HCT116 (cell line): ENCODE data around the gene TRIM50. TPM values are rescaled to one million over a fixed set of nuclear protein-coding genes. Genes with fewer than 3 reads are reported as not detected.
A peak's percentile ranks its signal among the peaks of the same experiment; 100 is the strongest.

Source experiments
- ATAC-seq: fragments of 200-7000 bp; cut with Tn5 transposase; 2 replicates; pipeline ENCODE4 v1.9.1; 2020; ENCODE audit warnings: mild to moderate bottlenecking, moderate library complexity
- BruUV-seq: library from RNA; stranded (reverse); fragments of 400-500 nt; replicated peaks from 2 replicates; lab custom pipeline; 2021; lab: Mats Ljungman, UMichigan
- CTCF ChIA-PET: fragments of 300-600 bp; sonication (Branson Sonifier 250); formaldehyde crosslinking; loops from one replicate; lab custom pipeline; 2021; ENCODE audit warnings: antibody characterized with exemption; lab: Charles Lee
- POLR2A ChIA-PET: fragments of 300-600, 350-600 bp; sonication (Branson Sonifier 250); formaldehyde crosslinking; loops from one replicate; lab custom pipeline; 2021; ENCODE audit warnings: antibody characterized with exemption; lab: Charles Lee
- RAD21 ChIA-PET, 2 experiments: fragments of 300-600 bp; sonication (Branson Sonifier 250); formaldehyde crosslinking; loops; one replicate each; lab custom pipeline; 2023; ENCODE audit warnings: low total read pairs in 2 of 2; ENCODE audit not compliant: uncharacterized antibody in 2 of 2, unreplicated experiment in 2 of 2, low non-redundant PET in 1 of 2; lab: Charles Lee
- DNase-seq: peaks from one replicate; pipeline ENCODE4 v3.0.0-alpha.2; 2010; ENCODE audit warnings: low read depth, low spot score
- H2AFZ ChIP-seq: fragments of 200-600 bp; shearing (Covaris generic), sonication (generic); 2 replicates; pipeline ENCODE4 v1.6.1; 2017; ENCODE audit warnings: low read depth, mixed run types, mixed read lengths, antibody characterized with exemption, low read length; ENCODE audit not compliant: poor library complexity, severe bottlenecking
- H3K27ac ChIP-seq: 2 replicates; pipeline ENCODE4 v1.5.1; 2012; ENCODE audit warnings: low read depth, low read length
- H3K27me3 ChIP-seq: fragments of 200-600 bp; sonication (generic); 2 replicates; pipeline ENCODE4 v1.6.1; 2016; ENCODE audit warnings: mixed run types, low read length, mixed read lengths; ENCODE audit not compliant: insufficient read depth
- H3K36me3 ChIP-seq, 2 experiments: fragments of 200-500 bp in 1 of 2; fragments of 200-600 bp in 1 of 2; sonication (Bioruptor generic) in 1 of 2; sonication (generic) in 1 of 2; 2 replicates each; pipeline versions ENCODE4 v1.5.1 to v1.6.1; 2014 to 2016; ENCODE audit warnings: low read length in 2 of 2, inconsistent platforms in 1 of 2, mixed read lengths in 1 of 2, mixed run types in 1 of 2; ENCODE audit not compliant: insufficient read depth in 2 of 2, control insufficient read depth in 1 of 2
- H3K4me1 ChIP-seq, 2 experiments: fragments of 200-600 bp in 1 of 2; sonication (generic) in 1 of 2; 2 replicates each; pipeline versions ENCODE4 v1.5.1 to v1.6.1; 2012 to 2017; ENCODE audit warnings: low read length in 2 of 2, inconsistent platforms in 1 of 2, mild to moderate bottlenecking in 1 of 2, mixed read lengths in 1 of 2, mixed run types in 1 of 2, moderate library complexity in 1 of 2; ENCODE audit not compliant: insufficient read depth in 2 of 2, control insufficient read depth in 1 of 2
- H3K4me2 ChIP-seq: fragments of 200-600 bp; sonication (generic); 2 replicates; pipeline ENCODE4 v1.6.1; 2017; ENCODE audit warnings: mixed run types, low read length, mixed read lengths
- H3K4me3 ChIP-seq, 2 experiments: fragments of 200-600 bp in 1 of 2; sonication (generic) in 1 of 2; replicated peaks in 1 of 2; 2 replicates each; pipeline ENCODE4 v1.5.1; 2011 to 2016; ENCODE audit warnings: low read length in 2 of 2, control low read depth in 1 of 2, low read depth in 1 of 2, mild to moderate bottlenecking in 1 of 2, mixed read lengths in 1 of 2, mixed run types in 1 of 2
- H3K79me2 ChIP-seq: fragments of 200-600 bp; sonication (generic); 2 replicates; pipeline ENCODE4 v1.6.1; 2017; ENCODE audit warnings: mild to moderate bottlenecking, mixed run types, low read length, moderate library complexity, mixed read lengths; ENCODE audit not compliant: insufficient read depth
- H3K9ac ChIP-seq: fragments of 200-600 bp; sonication (generic); 2 replicates; pipeline ENCODE4 v1.6.1; 2016; ENCODE audit warnings: low read length, mixed read lengths
- H3K9me2 ChIP-seq: fragments of 200-600 bp; sonication (generic), shearing (Covaris generic); 2 replicates; pipeline ENCODE4 v1.6.1; 2017; ENCODE audit warnings: mixed run types, mild to moderate bottlenecking, moderate library complexity; ENCODE audit not compliant: insufficient read depth
- H3K9me3 ChIP-seq, 2 experiments: fragments of 200-500 bp in 1 of 2; fragments of 200-600 bp in 1 of 2; sonication (Bioruptor generic) in 1 of 2; sonication (generic) in 1 of 2; 2 replicates each; pipeline ENCODE4 v1.6.1; 2014 to 2017; ENCODE audit warnings: low read length in 2 of 2, mixed read lengths in 2 of 2, inconsistent platforms in 1 of 2, low read depth in 1 of 2, mild to moderate bottlenecking in 1 of 2, mixed run types in 1 of 2, moderate library complexity in 1 of 2; ENCODE audit not compliant: control insufficient read depth in 1 of 2, insufficient read depth in 1 of 2
- H4K20me1 ChIP-seq: fragments of 200-600 bp; sonication (generic), shearing (Covaris generic); 2 replicates; pipeline ENCODE4 v1.6.1; 2017; ENCODE audit warnings: mixed run types, mild to moderate bottlenecking, moderate library complexity; ENCODE audit not compliant: insufficient read depth
- CTCF ChIP-seq, 3 experiments: fragments of 200-600 bp in 1 of 3; sonication (generic) in 1 of 3; IDR thresholded peaks in 2 of 3; conservative IDR thresholded peaks in 1 of 3; 2 replicates each; pipeline ENCODE4 v1.5.1; 2012 to 2017; ENCODE audit warnings: low read depth in 2 of 3, low read length in 2 of 3, antibody characterized with exemption in 1 of 3, borderline replicate concordance in 1 of 3, control low read depth in 1 of 3, mild to moderate bottlenecking in 1 of 3, mixed read lengths in 1 of 3, mixed run types in 1 of 3, moderate library complexity in 1 of 3; ENCODE audit not compliant: insufficient read depth in 1 of 3
- RAD21 ChIP-seq: IDR thresholded peaks from 2 replicates; pipeline ENCODE4 v1.6.1; 2012; ENCODE audit warnings: low read depth, mild to moderate bottlenecking
- TCF7L2 ChIP-seq: IDR thresholded peaks from 2 replicates; pipeline ENCODE4 v1.7.0; 2011; ENCODE audit warnings: borderline replicate concordance, inconsistent platforms; ENCODE audit not compliant: insufficient read depth, insufficient read length; ENCODE audit errors: extremely low read depth
- YY1 ChIP-seq: IDR thresholded peaks from 2 replicates; pipeline ENCODE4 v1.6.1; 2011; ENCODE audit warnings: low read length, low read depth, moderate library complexity, mild to moderate bottlenecking; ENCODE audit not compliant: insufficient replicate concordance; ENCODE audit errors: extremely low read depth
- ZFX ChIP-seq: fragments of 450-650 bp; IDR thresholded peaks from 2 replicates; pipeline ENCODE4 v1.6.1; 2017
- intact Hi-C: fragments of 100-400 bp; cut with micrococcal nuclease; formaldehyde crosslinking; loops from 2 replicates; pipeline ENCODE4 v1.10.0; 2022
- total RNA-seq: library from RNA; stranded (reverse); gene quantifications from one replicate; pipeline ENCODE4 v1.2.1, GENCODE V29; 2021; ENCODE audit not compliant: unreplicated experiment

Gene TRIM50
- total RNA-seq, 1 experiment from 2014 or later, result not detected

DNA sequence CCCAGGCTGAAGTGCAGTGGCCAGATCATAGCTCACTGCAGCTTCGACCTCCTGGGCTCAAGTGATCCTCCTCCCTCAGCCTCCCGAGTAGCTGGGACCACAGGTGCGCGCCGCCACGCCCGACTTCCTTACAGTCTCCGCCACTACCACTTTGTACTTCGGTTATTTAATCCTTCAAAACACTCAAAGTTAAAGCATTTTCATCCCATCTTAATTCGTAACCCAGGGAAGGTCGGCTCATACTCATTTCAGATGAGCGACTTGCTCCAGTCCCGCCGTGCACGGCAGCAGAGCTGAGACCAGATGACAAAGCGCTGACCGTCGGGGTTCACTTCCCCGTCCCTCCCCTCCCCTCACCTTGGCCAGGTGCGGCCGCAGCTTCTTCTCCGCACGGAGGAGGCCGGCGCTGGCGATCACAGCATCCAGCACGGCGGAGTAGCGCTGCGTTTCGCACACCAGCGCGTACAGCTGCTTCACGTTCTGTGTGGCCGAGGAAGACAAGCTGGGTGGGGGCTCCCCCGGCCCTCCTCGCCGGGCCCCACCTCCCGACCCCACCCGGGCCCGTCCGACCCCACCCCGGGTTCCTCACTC lies 19.7 kb downstream of the TRIM50 start:
- peaks cover 31% of the 10 kb centered on the region for H3K79me2 ChIP-seq

More for the DNA sequence above, 19.7 kb downstream of the TRIM50 start:
- RAD21 ChIA-PET, result interaction anchor here in 1 of 2 experiments (0.7 kb wide), 1 partner anchor 115 kb away, joined by 4 read pairs; no protein-coding TSS in a partner anchor
- intact Hi-C loops, result no loop called here
- Histone ChIP-seq H3K9me2 (no peaks in the 10 kb centered on the region), H4K20me1 (no peaks in the 10 kb centered on the region), H2AFZ (no peak overlapping the region), H3K9me3 (no peaks in the 10 kb centered on the region), H3K27ac (peak overlapping the region; percentile 68), H3K9ac (peak overlapping the region; percentile 81), H3K27me3 (no peaks in the 10 kb centered on the region), H3K36me3 (peaks cover 9 to 19% of the 10 kb centered on the region in 2 experiments; a peak in 3 of 4 replicates), H3K4me2 (peak overlapping the region; percentile 89), H3K4me1 (peaks cover 9 to 36% of the 10 kb centered on the region in 2 experiments), H3K4me3 (peak overlapping the region; percentile 68 to 93)
- CTCF ChIA-PET, result no interaction called here
- BruUV-seq, result TSS peak; percentile 63
- DNase-seq, result no peak
- no peak for TF ChIP-seq YY1
- TF ChIP-seq CTCF (IDR thresholded peaks at IDR 0.05 in 2 of 3, conservative IDR thresholded peaks at IDR 0.05 in 1 of 3; ENCODE audit: borderline replicate concordance in 1 of 3, insufficient read depth in 1 of 3, low read depth in 2 of 3, low read length in 2 of 3), result no peak
- TF ChIP-seq TCF7L2, result no peak
- 0 out of 2 replicates have a peak, but pooled peaks have one; percentile 22 for TF ChIP-seq ZFX
- TF ChIP-seq RAD21, result no peak
- ATAC-seq, result peak; percentile 56
- POLR2A ChIA-PET, result no interaction called here
